Spinal cord (tissue), 10 donors: ENCODE measurements around the gene HORMAD1. TPM values are rescaled to one million over a fixed set of nuclear protein-coding genes. Genes with fewer than 3 reads are reported as not detected.
"Not testable (repeated sequence)": the region's sequence is repeated elsewhere in the genome, so short reads cannot be mapped to it uniquely, and the experiment has no call there.

ENCODE experiments used
- DNase-seq, 6 donors: peaks; one replicate each; pipeline versions ENCODE4 v3.0.0 to v3.0.0-alpha.2; 2013 to 2015; ENCODE audit warnings: low spot score in 6 of 6, low read depth in 4 of 6
- H3K27ac ChIP-seq: one replicate; pipeline ENCODE4 v1.5.1; 2013; ENCODE audit warnings: low read depth, low read length, control low read depth
- H3K27me3 ChIP-seq: one replicate; pipeline ENCODE4 v1.6.1; 2013; ENCODE audit warnings: low read length; ENCODE audit not compliant: control insufficient read depth, insufficient read depth
- H3K36me3 ChIP-seq: one replicate; pipeline ENCODE4 v1.6.1; 2013; ENCODE audit warnings: low read length; ENCODE audit not compliant: control insufficient read depth, insufficient read depth
- H3K4me1 ChIP-seq: one replicate; pipeline ENCODE4 v1.6.1; 2013; ENCODE audit warnings: low read length; ENCODE audit not compliant: control insufficient read depth, insufficient read depth
- H3K4me3 ChIP-seq: one replicate; pipeline ENCODE4 v1.5.1; 2013; ENCODE audit warnings: low read depth, low read length, control low read depth
- H3K9me3 ChIP-seq: one replicate; pipeline ENCODE4 v1.6.1; 2013; ENCODE audit warnings: low read length; ENCODE audit not compliant: control insufficient read depth, insufficient read depth
- WGBS: methylation state at CpG from one replicate; pipeline ENCODE4 v1.1.5; 2013; ENCODE audit warnings: missing lambda C conversion rate; ENCODE audit not compliant: insufficient coverage; 5-methylcytosine and 5-hydroxymethylcytosine counted together
- polyA plus RNA-seq, 2 donors: library from polyadenylated mRNA; unstranded; fragments of 120-200 nt; gene quantifications; one replicate each; pipeline ENCODE4 v1.2.1, GENCODE V29; 2013; ENCODE audit not compliant: insufficient read length in 2 of 2
- total RNA-seq, 2 donors: library from RNA; depleted of rRNA in 1 of 2; stranded (reverse); fragments of 120-200 nt in 1 of 2; fragments of >200 nt in 1 of 2; gene quantifications; one replicate each; pipeline versions ENCODE4 v1.2.3 to v1.2.4, GENCODE V29; 2013 to 2014
- donor health status: healthy.

Gene HORMAD1
- total and polyA plus RNA-seq, 4 donors = 0.21 to 2.7 (median 0.77) TPM; not detected in 1

DNA sequence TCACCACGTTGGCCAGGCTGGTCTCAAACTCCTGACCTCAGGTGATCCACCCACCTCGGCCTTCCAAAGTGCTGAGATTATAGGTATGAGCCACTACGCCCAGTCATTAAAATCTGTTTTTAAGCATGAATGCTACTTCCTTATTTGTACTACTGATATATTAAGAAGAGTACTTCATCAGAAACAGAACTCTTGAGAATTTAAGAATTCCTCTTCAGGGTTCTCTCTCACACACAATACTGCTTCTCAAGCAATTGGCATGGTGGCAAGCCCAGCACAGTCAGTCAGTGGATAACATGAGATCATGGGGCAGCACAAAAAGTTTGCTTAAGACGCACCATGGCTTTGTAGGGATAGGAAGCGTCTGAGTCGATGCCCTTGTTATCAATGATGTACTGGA, 30.7 kb upstream of the HORMAD1 start:
- no peak for DNase-seq
- Histone ChIP-seq H3K4me1 (no peaks in the 10 kb centered on the region), H3K4me3 (no peak overlapping the region), H3K9me3 (no peaks in the 10 kb centered on the region), H3K27me3 (no peaks in the 10 kb centered on the region), H3K27ac (no peak overlapping the region), H3K36me3 (no peaks in the 10 kb centered on the region)
- 97% methylated on average over 3 of the region's 6 CpGs for WGBS

DNA sequence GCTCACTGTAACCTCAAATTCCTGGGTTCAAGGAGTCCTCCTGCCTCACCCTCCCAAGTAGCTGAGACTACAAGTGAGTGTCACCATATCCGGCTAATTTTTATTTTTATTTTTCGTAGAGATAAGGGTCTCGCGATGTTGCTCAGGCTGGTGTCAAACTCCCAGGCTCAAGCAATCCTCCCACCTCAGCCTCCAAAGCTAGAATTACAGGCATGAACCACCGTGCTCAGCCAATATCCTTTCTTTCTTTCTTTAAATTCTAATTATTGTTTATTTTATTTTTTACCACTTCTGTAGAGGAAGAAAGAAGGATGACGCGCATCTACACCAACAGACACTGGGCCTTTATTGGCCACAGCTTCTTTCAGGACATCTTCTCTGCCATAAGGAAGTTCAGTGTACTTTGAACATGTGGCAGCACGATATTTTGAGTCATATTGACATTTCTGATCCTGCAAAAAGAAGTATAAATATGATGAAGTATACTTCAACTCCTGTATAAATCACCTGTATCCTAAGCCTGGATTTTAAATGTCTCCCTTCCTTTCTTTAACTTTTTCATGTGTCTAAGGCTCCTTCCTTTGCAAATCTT, 29.1 kb upstream of the HORMAD1 start:
- Histone ChIP-seq H3K9me3 (no peaks in the 10 kb centered on the region), H3K27ac (no peak overlapping the region), H3K4me3 (no peak overlapping the region), H3K36me3 (no peaks in the 10 kb centered on the region), H3K27me3 (no peaks in the 10 kb centered on the region), H3K4me1 (no peaks in the 10 kb centered on the region)
- WGBS = 95% methylated on average over 4 of the region's 8 CpGs
- no peak for DNase-seq

DNA sequence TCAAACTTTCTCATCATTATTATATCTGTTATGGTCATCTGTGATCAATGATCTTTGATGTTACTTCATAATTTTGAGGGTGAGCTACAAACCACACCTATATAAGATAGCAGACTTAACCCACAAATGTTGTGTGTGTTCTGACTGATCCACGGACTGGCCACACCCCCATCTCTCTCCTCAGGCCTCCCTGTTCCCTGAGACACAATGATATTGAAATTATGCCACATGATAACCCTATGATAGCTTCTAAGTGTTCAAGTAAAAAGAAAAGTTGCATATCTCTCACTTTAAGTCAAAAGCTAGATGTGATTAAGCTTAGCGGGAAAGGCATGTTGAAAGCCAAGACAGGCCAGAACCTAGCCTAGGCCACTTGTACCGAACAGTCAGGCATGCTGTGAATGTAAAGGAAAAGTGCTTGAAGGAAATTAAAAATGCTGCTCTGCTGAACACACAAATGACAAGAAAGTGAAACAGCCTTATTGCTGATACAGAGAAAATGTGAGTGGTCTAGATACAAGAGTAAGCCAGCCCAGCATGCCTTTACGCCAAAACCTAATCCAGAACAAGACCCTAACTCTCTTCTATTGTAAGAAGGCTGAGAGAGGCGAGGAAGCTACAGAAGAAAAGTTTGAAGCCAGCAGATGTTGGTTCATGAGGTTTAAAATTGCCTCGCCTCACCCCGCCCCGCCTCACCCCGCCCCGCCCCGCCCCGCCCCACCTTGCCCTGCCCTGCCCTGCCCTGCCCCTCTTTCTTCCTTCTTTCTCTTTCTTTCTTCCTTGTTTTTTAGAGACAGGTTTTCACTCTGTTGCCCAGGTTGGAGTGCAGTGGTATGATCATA, 28.4 kb upstream of the HORMAD1 start:
- Histone ChIP-seq H3K27ac (no peak overlapping the region), H3K9me3 (no peaks in the 10 kb centered on the region), H3K4me3 (no peak overlapping the region), H3K36me3 (no peaks in the 10 kb centered on the region), H3K27me3 (no peaks in the 10 kb centered on the region), H3K4me1 (no peaks in the 10 kb centered on the region)
- 87% methylated on average over 2 of the region's 12 CpGs for WGBS
- DNase-seq = no peak

DNA sequence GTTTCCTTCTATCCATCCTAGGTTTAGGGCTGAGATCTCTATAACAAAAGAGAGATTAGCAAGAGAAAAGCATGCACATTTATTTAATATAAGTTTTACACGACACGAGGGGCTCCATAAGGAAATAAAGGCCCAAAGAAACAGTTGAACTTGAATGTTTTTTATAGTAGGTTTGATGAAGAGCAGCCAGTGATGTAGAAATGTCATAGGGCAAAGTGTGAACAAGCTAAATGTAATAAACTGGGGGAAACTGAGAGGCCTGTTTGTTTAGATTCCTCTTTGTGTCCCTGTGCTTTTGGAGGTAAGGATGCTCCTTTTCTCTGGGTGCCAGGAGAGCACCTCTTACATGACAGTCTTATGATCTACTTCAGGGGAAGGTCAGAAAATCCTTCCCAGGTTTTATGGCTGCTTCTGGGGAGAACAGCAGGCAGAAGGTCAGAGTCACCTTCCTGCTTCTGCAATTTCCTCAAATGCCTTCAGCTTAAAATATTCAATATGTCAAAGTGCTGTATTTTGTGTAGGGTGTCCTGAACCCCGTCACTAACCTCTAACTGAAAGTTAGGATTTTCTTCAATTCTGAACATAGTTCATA, 9.5 kb upstream of the HORMAD1 start:
- Histone ChIP-seq H3K27me3 (no peaks in the 10 kb centered on the region), H3K4me3 (no peak overlapping the region), H3K27ac (no peak overlapping the region), H3K9me3 (no peaks in the 10 kb centered on the region), H3K4me1 (no peaks in the 10 kb centered on the region), H3K36me3 (no peaks in the 10 kb centered on the region)
- DNase-seq = no peak
- no CpG with 5 or more reads among the region's 3 CpGs for WGBS

DNA sequence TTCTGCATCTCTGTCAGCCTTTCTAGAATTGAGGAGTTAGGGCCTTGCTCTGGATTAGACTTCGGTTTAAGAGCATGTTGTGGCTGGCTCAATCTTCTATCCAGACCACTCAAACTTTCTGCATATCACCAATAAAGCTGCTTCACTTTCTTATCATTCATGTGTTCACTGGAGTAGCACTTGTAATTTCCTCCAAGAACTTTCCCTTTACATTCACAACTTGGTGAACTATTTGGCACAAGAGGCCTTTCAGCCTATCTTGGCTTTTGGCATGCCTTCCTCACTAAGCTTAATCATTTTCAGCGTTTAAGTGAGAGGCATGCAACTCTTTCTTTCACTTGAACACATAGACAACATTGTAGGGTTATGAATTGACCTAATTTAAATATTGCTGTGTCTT, 3.6 kb upstream of the HORMAD1 start:
- H3K36me3 ChIP-seq = no peaks in the 10 kb centered on the region
- DNase-seq = no peak
- no peaks in the 10 kb centered on the region for H3K9me3 ChIP-seq
- H3K4me1 ChIP-seq = no peaks in the 10 kb centered on the region
- WGBS = 83% methylated on average over 1 of the region's 2 CpGs
- no peak overlapping the region for H3K4me3 ChIP-seq
- H3K27ac ChIP-seq = no peak overlapping the region
- H3K27me3 ChIP-seq = no peaks in the 10 kb centered on the region

DNA sequence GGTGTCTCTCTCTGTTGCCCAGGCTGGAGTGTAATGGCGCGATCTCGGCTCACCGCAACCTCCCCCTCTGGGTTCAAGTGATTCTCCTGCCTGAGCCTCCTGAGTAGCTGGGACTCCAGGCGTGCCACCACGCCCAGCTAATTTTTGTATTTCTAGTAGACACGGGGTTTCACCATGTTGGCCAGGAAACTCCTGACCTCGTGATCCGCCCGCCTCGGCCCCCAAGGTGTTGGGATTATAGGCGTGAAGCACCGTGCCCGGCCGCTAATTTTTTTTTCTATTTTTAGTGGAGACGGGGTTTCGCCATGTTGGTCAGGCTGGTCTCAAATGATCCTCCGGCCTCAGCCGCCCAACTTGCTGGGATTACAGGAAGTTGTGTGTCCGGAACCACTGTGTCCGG, 597 bp downstream of the HORMAD1 start:
- Histone ChIP-seq H3K4me3 (no peak overlapping the region), H3K27me3 (no peaks in the 10 kb centered on the region)
- WGBS = 100% methylated on average over 18 of the region's 21 CpGs

DNA sequence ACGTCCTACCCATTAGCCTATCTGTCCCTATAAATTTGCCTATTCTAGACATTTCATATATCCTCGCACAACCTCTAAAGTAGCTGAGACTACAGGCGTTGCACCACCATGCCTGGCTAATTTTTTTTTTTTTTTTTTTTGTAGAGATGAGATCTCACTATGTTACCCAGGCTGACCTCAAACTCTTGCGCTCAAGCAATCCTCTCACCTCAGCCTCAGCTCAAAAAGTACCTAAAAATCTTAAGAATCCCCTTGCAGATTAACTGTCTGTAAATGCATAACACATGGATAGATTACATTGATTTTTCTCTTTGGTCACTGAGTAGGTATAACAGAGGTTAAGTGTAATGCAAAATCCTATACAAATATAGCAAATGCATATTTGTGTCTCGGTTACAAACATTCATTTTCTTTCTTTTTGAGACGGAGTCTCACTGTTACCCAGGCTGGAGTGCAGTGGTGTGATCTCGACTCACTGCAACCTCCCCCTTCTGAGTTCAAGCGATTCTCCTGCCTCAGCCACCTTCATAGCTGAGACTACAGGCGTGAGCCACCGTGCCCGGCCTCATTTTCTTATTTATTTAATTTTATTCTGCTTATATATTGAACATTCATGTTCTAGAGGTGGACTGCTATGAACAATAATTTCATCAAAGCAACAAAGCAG, 2.3 kb downstream of the HORMAD1 start:
- no peaks in the 10 kb centered on the region for H3K4me1 ChIP-seq

More for the DNA sequence above, 597 bp downstream of the HORMAD1 start:
- H3K27ac ChIP-seq = no peak overlapping the region
- no peaks in the 10 kb centered on the region for H3K4me1 ChIP-seq
- no peaks in the 10 kb centered on the region for H3K9me3 ChIP-seq
- DNase-seq = no peak
- H3K36me3 ChIP-seq = no peaks in the 10 kb centered on the region

DNA sequence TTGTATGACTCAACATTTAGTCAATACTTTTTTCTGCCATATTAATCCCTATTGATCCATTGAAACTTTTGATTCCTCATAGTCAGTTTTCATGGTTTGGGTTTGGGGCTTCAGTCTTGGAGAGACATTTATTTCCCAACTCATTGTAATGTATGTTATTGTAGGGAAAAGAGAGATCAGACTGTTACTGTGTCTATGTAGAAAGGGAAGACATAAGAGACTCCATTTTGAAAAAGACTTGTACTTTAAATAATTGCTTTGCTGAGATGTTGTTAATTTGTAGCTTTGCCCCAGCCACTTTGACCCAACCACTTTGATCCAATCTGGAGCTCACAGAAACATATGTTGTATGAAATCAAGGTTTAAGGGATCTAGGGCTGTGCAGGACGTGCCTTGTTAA, 11.7 kb downstream of the HORMAD1 start:
- H3K27ac ChIP-seq, H3K36me3 ChIP-seq, H3K4me1 ChIP-seq, H3K9me3 ChIP-seq, DNase-seq, H3K4me3 ChIP-seq, H3K27me3 ChIP-seq: not testable (repeated sequence)
- no CpG with 5 or more reads among the region's 1 CpG for WGBS

More for the DNA sequence above, 2.3 kb downstream of the HORMAD1 start:
- no peak for DNase-seq
- 67% methylated on average over 1 of the region's 11 CpGs for WGBS
- H3K9me3 ChIP-seq = no peaks in the 10 kb centered on the region
- no peaks in the 10 kb centered on the region for H3K36me3 ChIP-seq
- H3K27me3 ChIP-seq = no peaks in the 10 kb centered on the region
- no peak overlapping the region for H3K4me3 ChIP-seq
- no peak overlapping the region for H3K27ac ChIP-seq

DNA sequence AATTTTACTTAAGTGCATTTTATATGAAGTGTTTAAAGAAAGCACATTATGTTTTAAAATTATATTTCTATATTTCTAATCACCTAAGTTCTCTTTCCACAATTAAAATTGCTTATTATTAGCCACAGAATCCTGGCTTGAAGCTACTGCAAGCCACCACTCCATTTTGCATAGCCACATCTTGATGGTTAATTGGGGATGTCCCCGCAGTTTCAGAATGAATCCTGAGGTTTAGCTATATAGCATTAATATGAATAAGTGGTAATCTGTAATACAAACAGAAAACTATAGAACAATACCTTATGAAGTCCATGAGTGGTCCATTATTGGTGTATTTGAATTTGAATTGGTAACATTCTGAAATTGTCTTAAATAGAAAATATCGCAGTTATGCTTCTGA, 12.1 kb downstream of the HORMAD1 start:
- H3K9me3 ChIP-seq = no peaks in the 10 kb centered on the region
- DNase-seq = no peak
- no peak overlapping the region for H3K27ac ChIP-seq
- no peaks in the 10 kb centered on the region for H3K27me3 ChIP-seq
- H3K4me1 ChIP-seq = no peaks in the 10 kb centered on the region
- no peak overlapping the region for H3K4me3 ChIP-seq
- H3K36me3 ChIP-seq = no peaks in the 10 kb centered on the region
- no CpG with 5 or more reads among the region's 2 CpGs for WGBS
